D341Med (cell line): ENCODE measurements around the gene SHC3.
A peak's percentile ranks its signal among the peaks of the same experiment; 100 is the strongest.

ENCODE experiments used
- DNase-seq: peaks from one replicate; pipeline ENCODE4 v3.0.0; 2012; ENCODE audit warnings: low spot score

Gene SHC3

DNA sequence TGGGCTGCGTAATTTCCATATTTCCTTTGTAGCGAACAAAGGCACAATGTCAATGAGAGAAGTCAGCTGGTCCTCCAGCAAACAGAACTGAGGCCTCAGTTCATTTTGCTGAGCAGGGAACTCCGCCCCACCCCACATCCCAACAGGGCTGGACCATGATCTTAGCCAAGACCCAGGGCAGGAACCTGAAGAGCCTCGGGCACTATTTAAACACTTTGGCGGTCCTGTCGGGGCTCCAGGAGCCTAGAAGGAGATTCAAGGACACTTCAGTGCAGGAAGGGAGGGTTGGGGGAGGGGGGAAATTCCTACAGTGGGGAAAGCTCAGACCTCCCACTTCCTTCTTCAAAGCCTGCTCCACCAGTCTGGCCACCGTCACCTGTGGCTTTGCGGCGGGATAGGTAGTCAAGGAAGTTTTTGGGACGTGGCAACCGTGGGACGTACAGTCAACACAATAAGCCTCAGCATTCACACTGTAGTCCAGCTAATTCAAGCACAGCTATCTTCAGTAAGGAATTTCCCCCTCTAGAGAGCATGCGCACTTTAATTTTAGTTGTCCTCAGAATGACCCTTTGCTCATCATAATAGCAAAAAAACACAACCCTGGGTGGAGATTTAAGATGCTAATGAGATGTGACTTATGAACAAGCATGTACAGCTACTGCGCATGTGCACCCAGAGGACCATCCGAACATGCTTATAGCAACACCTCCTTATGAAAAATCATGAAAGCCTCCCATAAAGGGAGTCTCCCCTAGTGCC, 156.4 kb downstream of the SHC3 start:
- no peak for DNase-seq

DNA sequence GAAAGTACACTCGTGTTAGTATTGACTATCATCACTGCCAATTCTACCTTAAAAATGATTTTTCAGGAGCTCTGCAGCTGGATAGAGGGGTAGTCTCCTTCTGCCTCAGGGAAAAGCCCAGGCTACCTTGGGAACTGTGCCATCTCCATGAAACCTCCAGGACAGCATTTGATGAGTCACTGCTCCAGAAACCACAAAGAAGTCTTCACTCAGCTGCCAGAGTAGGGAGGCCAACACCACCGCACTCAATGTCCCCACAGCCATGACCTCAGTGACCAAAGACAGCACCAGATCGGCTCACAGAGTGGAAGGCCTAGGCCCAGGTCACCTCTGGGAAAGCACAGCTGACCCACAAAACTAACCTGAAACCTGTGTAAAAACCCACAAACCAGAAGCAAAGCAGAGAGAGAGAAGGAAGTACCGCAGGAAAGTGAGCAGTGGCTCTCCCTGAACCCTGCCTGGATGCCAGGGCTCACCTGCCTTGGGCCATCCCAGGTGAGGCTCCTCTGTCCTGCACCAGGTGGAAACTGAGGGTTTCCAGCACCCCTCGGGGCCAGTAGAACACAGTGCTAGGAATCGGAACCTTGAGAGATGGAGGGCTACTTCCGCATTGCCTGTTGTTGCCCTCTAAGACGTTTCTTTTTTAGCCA, 157.3 kb downstream of the SHC3 start:
- DNase-seq = no peak

DNA sequence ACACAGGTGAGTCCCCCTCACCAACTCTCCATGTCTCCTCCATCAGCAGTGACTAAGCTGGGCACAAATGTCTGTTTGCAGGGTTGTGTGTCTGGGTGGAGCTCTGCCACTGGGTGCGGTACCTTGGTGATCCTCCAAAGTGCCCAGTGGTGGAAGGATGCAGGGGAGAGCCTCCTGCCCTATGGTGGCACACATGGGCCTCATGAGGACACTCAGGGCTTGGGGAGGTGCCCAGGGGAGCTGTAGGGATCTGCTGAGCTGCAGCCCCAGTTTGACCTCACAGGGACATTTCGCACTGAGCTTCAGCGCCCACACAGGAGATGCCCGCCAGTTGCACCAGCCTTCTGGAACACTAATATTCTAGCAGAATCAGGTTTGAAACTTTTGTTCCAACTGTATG, 157.9 kb downstream of the SHC3 start:
- DNase-seq = no peak

DNA sequence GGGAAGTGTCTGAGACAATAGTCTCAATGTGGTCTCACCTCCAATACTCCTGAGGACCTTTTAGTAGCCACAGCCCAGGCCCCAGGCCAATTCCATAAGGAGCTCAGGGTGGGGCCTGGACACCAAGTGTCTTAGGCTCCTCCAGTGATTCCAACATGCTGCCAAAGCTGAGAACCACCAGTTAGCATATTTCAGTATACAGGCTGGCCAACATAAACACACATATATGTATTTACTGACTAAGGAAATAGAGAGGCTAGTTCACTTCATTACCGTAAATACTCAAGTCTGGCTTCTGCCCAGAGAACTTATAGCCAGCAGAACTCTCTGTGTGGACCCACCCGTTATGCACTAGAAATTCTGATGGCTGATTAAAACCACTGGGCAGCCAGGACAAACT, 163.3 kb downstream of the SHC3 start:
- DNase-seq = no peak

DNA sequence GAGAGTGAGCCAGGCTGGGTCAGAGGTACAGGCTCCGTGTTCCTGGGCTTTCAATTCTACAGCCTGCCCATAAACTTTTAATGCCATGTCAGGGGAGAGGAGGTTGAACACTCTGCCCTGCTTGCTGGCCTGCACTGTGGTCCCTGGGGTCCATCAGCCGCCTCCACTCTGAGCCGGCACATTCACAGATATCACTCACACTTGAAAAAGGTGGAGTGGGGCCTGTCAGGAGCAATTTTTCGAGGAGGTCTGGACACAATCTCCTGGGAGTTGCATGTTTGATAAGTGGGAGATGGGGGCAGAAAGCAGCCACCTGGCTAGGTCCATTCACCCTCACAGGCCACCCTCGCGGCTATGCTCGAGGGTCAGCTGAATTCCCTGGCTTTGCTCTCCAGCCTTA, 164.5 kb downstream of the SHC3 start:
- no peak for DNase-seq

DNA sequence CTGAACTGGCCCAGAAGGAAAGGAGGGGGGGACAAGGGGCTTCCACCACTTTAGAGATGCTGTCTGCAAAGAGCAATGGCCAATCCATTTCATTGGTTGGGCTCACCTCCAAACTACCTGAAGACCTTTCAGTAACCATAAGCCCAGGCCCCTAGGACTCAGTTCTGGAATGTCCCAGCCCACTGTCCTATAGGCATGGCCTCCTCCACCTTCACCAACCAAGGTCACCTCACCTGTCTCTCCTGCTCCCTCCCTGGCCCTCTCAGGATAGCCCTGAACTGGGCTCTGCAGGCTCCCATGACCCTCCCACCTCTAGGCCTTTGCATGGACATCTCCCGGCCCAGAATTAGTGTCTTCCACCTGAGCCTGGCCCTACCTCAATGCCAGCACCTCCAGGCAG, 165.0 kb downstream of the SHC3 start:
- no peak for DNase-seq

DNA sequence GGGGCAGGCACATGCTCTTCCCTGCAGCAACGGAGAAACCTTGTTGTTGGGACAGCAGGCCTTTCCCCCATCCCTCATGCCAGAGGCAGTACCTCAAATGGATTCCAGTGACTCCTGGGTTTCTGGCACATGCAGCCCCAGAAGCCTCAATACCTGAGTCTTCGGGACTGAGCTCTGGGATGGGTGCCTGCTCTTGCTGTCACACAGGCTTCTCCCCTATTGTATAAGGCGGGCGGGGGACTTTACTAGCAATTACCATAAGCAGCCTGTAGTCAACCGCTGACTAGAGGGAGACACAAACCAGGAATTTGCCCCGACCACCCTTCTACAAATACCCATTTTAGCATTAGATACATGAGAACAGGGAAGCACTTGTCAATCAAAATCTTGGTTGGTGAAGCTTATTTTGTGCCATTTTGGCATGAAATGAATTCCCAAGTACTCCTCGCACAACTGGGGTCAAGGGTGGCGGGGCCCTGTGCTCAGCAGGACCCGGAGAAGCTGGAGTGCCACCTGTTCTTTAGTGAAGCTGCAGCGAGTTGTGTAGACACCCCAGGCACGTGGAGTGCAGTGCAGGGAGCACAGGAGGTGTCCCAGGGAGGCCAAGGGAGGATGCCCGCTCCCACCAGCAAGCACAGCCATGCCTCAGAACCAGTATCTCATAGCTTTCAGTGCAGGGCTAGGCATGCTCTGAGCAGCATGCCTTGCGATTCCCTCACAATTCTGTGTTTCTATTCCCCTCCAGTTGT, 166.2 kb downstream of the SHC3 start:
- no peak for DNase-seq

DNA sequence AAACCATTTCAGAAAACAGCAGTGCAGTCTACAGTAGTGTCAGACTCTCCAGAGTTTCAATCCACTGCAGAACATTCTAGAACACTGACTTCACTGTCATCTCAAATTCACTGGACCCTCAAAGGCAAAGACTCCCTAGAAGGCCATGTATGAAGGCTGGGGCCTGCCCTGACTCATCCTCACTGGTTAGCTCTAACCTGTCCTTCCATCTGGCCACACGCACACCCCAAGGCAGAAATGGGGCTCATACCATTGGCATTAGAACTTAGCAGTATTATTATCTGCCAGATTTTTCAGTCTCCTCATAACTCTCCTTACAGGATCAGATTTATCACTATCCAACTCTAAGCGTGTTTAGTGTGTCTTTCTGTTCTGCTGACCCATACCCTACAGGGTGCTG, 166.9 kb downstream of the SHC3 start:
- no peak for DNase-seq

DNA sequence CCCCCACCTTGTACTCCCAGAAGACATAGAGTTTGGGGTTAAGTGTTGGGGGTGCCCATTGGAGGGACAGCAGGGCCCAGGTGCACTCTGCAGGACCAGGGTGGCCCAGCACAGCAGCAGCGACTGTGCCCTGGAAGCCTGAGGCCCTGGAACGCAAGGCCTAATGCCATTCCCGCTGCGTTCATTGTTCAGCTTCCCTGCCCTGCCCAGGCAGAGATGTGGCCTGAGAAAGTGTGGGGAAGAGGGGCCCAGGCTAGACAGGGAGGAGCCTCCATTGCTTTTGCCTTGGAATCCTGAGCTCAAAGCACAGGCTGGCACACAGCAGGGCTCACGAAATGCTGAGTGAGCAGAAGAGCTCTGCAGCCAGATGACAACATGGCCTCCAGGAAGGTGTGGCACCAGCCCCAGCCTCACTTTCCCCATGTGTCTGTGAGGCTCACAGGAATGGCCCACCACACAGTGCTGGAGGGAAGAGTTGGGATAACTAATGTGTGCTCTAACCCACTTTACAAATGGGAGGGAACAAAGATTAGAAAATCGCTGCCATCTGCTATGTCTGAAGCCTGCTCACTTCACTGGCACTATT, 168.0 kb downstream of the SHC3 start:
- no peak for DNase-seq

DNA sequence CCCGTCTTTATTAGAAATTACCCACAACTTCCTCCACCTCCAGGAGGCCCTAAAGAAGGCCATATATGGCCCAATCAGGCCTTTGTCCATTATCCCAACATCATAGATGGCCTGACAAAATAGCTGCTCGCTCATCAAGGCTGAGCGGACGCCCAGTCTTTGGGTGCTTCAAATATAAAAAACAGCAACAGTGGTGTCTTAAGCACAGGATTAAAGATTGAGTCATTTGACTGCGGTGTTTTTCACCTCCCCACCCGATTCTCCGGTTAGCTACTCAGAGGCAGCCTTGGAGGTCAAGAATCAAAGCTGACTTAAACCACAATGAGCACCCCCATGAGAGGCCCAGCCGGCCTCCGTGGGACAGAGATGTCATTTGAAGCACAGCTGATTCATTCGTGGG, 168.6 kb downstream of the SHC3 start:
- DNase-seq = no peak

DNA sequence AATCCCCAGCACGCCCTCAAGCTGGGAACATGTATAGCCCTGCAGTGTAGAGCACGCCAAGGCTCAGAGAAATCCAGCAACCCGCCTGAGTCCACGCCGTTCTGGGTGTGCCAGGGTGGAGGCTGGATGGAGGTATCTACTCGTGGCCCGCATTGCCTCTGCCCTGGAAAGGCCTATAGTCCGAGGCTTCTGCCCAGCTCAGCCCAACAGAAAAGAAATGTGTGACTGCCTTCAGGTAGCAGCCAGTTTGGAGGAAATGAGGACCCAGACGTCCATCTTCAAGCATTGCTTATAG, 169.1 kb downstream of the SHC3 start:
- DNase-seq = no peak

DNA sequence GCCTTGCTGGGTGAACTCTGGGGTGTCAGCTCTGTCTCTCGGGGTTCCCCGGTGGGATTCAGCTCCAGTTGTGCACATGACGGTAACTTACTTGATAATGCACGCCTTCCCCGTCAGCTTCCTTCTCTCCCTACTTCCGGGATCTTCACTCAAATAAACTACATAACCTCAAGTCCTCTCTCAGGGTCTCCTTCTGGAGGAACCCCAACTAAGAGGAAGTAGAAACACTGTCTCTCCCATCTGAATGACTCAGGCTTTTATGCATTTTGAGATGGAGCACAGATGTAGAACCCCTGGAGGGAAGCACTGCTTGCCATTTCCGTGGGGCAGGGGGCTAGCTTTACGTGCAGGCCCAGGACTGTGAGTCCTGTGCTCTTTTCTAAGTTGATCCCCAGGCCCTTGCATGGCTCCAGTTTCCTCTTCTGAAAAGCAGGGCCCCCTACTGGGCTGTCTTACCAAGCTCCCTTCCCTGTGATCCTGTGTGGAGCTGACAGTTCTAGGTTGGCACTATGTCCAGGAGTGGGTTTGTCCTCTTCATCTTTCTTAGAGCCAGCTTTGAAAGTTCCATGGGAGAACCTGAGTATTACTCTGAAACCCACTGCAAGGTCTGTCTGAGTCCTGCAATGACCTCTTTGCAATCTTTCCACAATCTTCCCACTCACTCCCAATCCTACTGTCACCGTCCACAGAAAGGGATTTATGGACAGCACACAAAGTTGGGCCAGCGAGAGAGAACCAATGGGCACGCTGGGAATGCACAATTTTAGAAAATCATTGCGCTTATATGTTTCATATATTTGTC, 169.7 kb downstream of the SHC3 start:
- DNase-seq = no peak

DNA sequence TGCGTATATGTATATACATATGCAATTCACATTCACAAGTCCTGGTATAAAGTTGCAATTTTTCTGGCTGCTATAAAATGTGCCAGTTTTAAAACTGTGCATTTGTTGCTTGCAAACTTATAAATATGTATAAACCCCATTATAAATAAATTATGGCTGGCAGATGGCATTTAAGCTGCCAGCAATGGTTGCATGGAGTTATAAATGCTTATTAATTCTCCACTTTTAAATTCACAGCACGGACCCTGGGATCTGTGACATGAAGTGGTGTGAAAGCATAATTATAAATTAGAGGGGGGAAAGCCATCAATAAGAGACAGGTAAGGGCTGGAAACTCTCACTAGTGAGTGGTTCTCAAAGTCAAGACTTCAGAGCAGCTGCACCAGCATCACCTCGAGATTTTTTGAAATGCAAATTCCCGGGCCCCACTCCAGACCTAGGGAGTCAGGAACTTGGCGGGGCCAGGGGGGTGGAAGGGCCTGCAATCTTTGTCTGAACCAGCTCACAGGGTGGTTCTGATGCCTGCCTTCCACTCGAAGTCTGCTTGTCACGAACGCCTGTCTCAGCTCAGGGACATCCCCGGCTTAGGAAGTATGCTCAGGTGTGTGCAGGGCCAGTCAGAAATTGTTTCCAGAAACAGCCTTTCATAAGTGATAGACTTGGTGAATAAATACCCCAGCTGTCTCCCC, 170.4 kb downstream of the SHC3 start:
- no peak for DNase-seq

DNA sequence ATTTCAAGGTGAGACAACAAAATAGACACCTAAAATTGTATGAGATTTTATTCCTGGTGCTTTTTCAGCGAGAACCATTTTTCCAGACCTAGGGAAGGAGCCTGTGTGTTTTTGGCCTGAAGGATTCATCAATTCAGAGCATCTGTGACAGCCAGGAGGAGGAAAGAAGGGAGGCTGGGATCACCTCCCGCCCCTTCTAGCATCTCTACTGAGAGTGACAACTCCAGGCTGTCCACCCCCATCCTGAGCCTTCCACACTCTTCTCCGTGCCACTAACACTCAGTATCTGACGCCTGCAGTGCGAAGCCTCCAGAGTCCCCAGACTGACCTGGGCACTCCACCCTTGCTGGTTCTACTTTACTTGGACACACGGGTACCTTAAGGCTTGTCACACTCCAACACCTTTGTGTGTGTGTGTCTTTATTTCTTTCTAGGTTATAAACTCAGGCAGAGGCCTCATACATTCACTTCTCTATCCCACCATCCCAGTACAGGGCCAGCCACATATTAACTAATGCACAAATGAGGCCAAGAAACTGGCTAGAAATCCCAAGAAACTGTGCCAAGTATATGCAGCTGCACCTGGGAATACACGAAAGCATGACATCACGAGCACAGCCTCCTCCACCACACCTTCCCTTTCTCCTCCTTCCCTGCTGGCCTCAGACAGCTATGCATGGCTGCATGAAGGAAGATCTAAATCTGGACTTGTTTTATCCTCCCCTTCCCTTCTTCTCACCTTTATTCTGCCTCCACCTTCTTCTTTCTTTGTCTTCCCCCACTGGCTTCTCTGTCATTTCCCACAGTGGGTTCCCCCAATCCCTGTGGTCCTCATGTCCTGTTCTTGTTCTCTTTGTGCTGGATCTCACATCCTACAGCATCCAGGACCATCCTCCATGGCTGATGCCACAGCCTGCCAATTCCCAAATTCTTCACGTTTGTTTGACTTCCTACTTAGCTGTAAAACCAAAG, 171.3 kb downstream of the SHC3 start:
- no peak for DNase-seq

DNA sequence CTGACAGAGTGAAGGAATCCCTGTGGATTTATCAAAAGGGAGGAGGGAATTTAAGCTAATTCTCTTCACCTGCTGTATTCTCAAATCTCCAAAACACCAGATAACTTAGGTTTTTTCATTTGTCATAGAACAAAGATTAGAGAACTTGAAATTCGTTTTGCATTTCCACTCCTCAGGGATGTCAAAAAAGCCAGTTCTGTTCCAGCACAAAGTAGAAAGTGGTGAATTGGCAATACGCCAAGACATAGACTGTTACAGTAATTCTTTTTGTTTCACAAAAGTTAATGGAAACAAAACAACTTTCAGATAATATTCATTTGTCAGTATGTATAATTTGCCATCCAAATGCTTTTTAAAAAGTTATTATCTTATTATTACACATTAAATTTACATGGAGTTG, 172.4 kb downstream of the SHC3 start:
- no peak for DNase-seq

DNA sequence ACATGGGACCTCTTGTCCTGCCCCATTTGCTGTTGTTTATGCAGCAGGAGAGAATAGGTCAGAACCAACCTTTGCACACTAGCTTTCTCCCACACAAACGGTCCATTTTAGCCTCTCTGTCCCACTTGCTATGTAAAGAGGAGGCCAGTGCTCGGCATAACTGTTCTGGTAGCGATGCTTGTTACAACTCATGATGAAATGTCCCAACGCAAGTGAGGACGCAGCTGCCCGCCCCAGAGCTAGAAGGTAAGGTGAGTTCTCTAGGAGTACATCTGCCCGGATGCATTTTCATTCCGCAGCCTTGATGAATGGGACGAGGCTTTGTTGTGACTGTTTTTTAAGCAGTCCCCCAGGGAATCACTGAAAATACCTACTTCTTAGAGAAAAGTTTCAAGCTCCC, 173.3 kb downstream of the SHC3 start:
- no peak for DNase-seq

DNA sequence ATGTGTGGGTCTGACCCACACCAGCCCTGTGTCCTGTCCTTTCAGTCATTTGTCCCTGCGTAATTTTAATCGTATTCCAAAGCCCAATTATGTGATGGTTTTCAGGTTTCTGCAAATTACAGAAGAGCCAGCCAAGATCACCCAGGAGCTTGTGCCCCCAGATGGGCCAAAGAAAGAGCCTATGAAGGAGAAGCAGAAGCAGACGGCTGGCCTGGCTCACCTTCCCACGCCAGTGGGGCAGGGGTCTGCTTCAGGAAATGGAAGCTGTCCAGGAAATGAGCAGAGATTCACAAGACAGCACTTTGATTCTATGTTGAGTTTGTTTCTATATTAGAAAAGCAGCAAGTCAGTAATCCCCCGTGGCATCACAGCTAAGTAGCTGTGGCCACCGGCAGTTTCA, 175.6 kb downstream of the SHC3 start:
- DNase-seq = no peak

DNA sequence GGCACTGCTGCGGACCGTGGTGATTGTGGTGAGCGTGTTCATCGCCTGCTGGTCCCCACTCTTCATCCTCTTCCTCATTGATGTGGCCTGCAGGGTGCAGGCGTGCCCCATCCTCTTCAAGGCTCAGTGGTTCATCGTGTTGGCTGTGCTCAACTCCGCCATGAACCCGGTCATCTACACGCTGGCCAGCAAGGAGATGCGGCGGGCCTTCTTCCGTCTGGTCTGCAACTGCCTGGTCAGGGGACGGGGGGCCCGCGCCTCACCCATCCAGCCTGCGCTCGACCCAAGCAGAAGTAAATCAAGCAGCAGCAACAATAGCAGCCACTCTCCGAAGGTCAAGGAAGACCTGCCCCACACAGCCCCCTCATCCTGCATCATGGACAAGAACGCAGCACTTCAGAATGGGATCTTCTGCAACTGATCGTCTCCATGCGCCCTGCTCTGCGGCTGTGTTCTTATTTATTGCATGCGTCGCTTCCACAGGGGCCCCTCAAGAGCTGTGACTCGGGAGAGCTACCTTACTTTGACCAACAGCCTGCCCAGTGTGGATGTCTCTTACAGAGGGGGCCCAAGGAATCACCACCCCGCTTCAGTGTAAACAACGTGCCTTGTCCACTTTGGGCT, 176.6 kb downstream of the SHC3 start:
- DNase-seq = no peak

DNA sequence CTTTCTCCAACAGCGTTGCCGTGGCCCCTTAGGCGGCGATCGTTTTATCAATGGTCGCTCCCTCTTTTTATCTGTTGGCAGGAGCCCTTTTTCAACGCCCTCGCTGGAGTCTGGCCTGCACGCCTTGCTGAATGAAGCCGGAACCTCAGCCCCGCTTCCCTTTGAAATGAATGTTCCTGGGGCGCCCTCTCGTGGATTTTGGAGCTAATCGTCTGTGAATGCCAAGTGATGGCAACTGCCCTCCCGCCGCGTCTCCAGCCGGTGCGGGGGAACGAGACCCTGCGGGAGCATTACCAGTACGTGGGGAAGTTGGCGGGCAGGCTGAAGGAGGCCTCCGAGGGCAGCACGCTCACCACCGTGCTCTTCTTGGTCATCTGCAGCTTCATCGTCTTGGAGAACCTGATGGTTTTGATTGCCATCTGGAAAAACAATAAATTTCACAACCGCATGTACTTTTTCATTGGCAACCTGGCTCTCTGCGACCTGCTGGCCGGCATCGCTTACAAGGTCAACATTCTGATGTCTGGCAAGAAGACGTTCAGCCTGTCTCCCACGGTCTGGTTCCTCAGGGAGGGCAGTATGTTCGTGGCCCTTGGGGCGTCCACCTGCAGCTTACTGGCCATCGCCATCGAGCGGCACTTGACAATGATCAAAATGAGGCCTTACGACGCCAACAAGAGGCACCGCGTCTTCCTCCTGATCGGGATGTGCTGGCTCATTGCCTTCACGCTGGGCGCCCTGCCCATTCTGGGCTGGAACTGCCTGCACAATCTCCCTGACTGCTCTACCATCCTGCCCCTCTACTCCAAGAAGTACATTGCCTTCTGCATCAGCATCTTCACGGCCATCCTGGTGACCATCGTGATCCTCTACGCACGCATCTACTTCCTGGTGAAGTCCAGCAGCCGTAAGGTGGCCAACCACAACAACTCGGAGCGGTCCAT, 177.4 kb downstream of the SHC3 start:
- peak; percentile 81 for DNase-seq
